MV-4-11 (cell line): ENCODE results near the gene PRKCA.

Experiments used
- DNase-seq: peaks from one replicate; lab custom pipeline; 2025; lab: John Stamatoyannopoulos, UW

Gene PRKCA

DNA sequence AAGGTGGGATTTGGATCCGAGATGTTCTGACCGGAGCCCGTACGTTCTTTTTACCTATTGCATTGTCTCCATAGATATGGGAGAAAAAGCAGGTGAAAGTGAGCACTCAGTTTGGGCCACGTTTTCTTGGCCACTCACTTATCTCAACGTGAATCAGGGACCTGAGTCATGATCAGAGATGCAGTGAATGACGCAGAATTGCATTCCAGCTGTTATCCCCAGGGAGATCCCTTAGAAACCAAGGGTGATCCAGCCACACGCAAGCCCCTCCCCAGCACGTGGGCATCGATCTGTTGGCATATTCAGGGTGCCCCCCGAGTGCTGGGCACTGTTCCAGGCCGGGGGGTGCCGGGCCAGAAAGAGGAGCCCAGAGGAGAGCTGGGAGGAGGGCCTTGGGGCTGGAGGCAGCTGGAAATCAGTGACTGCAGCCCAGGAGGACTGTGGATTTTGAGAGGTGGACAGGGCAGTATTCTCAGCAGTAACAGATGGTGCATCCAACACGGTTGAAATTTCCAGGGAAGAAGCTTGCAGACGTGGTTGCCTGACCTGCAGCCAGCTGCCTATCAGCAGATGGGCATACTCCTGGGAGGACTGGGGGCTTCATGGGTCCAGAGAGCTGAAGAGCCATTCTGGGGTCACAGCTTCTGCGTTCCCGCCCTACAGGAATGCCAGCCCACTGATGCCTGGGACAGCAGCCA, 445.3 kb downstream of the PRKCA start:
- no peak for DNase-seq

DNA sequence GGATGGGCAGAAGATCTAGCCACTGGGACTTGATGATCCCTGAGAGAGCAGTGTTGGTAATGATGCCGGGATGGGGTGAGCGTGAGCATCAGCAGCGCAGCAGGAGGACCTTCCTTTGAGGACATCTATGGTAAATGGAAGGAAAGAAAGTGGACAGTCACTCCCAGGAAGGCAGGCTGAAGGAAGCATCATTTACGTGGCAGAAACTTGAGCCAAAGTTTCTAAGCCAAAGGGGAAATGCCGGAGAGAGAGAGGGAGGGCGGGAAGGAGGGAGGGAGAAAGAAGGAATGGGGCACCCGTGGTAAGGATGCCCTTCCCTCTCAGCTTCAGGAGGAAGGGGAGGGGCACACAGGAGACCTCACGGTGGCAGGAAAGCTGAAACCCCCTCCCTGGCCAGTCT, 446.2 kb downstream of the PRKCA start:
- no peak for DNase-seq

DNA sequence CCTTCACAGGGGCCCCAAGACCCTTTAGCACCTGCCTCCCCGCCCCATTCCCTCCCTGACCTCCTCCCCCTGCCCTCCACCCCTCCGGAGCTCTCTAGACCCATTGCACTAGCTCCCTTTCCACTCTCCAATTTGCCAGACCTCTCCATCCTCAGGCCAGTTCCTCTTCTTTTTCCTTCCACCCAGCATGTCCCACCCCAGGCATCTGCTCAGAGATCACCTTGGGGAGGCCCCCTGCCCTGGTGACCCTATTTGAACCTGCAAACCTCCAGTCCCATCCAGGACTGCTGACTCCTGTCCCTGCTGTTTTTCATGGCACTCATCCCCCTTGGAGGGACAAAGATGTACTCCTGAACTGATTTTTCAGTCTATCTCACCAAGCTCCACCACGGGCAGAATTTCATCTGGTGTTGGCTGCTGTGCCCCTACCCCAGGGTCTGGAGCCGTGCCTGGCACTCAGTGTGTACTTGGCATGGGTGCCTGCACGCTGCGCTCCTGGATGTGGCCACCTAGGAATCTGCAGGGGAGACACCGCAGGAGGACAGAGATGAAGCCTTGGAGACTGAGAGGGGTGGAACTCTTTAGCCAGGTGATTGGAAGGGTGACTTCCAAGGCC, 446.9 kb downstream of the PRKCA start:
- no peak for DNase-seq

DNA sequence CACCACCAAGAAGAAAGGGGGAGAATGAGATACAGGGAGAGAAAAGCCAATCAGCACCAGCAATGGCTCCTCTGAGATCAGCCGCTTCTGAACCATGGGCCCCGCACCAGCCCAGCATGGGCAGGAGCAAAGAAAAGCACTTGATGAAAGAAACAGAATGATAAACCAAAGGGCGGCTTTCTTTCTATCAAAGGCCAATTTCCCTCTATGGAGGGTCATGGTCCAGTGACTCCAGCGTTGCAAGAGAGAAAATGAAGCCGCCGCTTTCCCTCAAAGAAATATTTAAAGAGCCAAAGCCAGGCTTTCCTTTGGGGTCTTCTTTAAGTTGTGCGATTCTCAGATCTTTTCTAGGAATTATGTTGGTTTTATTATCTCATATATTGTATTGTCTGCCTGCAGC, 447.7 kb downstream of the PRKCA start:
- DNase-seq: no peak

DNA sequence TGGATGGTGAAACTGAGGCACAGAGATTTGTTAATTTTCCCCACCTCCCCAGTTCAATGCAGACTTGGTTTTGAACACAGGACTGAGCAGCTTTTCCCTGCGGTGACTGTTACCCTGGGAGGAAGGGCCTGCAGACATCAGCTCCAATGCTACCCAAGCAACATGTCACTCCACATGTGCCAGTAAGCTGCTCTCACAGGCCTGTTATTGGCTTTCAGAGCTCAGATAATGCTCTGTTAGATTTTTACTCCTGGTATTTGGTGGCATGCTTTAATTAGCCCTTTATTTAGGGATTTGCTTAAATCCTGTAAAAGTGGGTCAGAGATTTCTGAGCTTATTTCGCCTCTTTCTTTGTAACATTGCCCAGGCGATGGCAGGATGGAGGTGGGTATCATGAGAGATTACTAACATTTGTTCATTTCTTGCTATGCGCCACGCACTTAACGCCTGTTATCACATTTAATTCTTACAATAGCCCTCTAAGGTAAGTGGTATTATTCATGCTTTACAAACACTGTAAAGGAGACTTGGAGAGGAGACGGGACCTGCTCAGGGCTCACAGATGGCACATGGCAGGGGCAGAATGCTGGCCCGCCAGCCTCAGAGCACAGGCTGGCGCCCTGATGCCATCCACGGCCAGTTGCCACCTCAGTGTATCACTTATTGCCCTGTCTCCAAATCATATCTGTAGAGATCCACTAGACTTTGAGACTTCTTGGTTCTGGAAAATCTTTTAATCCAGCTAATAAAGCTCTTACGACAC, 448.5 kb downstream of the PRKCA start:
- DNase-seq: no peak

DNA sequence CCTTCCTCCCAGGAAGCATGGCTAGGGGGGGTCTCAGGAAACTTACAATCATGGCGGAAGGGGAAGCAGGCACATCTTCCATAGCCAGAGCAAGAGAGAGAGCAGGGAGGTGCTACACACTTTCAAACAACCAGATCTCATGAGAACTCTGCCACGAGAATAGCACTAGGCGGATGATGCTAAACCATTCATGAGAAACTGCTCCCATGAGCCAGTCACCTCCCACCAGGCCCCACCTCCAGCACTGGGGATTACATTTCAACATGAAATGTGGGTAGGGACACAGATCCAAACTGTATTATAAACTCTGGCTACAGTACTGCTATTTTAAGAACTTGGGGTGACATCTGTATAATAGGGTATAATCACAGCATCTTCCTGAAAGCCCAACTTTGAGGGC, 449.4 kb downstream of the PRKCA start:
- DNase-seq: no peak

DNA sequence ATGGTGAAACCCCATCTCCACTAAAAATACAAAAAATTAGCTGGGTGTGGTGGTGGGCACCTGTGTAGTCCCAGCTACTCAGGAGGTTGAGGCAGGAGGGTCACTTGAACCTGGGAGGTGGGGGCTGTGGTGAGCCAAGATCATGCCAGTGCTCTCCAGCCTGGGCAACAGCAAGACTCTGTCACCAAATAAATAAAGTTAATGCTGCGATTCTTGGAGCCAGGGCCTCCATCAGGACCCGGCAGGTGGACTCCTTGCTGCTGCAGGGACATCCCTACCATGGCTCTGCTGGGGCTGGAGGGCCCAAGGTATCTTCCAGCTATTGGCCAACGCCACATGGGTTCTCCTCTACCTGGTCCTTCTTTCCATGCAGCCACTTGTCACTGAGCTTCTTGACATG, 450.0 kb downstream of the PRKCA start:
- DNase-seq: no peak

DNA sequence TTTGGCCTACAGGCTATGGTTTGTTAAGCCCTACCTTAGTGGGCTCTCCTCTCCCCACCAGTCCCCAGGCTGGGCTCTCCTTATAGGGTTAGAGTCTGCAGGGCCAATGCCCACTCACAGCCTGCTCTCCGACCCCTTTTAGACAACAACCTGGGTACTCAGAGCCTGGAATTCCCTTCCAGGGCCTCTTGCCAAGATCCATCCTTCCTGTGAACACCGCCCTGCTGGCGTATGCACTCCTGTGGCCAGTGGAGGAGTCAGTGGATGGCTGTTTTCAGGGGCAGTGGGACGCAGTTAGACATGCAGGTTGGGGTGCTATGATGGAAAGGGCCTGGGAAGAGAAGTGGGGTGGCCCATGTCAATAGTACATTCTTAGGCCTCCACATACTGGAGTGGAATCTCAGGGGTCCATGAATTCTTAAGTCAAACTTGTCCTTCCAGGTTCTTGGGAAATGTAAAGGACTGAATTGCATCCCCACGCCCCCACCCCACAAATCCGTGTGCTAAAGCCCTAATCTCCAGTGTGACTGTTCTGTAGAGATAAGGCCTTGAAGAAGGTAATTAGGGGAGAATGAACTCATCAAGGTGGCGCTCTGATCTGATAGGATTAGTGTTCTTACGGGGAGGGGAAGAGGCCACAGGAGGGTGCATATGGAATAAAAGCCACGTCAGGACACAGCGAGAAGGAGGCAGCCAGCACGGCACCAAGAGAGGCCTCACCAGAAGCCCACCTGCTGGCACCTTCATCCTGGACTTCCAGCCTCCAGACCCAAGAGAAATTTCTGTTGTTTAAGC, 450.9 kb downstream of the PRKCA start:
- DNase-seq: no peak

DNA sequence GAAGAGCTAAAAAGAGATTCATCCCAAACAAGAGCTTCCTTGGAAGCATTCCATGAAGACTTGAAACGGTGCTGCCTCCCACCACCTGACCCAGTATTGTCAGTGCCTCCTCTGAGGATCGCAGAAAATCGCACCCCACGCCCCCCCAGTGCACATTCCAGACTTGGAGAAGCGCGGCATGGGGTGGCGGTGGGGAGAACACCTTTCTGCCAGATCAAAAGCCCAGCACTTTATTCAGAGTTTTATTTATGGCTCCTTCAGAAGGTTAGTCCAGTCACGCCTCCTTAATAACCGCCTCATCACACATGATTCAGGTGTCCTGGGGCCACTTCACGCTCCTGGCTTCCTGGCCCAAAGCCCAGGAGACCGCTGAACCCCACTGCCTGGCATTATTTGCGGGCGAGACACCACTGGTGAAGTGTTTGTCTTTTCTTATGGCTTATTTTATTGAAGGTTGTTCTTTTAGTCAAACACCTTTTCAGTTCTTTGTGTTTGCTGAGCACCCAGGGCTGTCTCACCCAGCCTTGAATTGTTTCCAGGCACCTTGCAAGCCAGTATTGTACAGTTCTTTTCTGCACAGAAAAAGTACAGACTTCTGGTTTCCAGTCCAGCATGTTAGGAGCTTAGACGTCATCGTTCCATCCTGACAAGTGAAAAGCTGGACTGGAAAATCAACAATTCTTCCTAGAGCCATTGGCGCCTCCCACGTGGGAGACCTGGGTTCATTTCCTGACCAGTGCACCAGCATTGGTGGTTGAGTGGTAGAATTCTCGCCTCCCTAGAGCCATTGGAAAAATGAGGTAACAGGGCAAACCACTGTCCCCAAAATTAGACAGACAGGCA, 452.9 kb downstream of the PRKCA start:
- DNase-seq: no peak

DNA sequence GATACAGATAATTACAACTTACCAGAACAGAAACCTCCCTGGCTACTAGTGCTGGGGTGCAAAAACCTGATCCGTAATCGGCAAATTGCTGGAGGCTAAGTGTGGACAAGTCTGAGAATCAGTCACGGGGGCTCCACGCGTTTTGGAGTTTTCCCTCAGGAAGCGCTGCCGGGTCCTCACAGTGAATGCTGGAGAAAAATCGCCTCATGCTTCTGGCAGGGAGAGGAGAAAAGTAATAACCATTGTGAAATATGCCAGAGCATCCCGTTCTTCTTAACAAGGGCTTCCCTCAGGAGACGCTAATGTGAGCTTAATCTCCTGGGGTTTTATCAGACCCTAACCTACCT, 453.5 kb downstream of the PRKCA start:
- no peak for DNase-seq

DNA sequence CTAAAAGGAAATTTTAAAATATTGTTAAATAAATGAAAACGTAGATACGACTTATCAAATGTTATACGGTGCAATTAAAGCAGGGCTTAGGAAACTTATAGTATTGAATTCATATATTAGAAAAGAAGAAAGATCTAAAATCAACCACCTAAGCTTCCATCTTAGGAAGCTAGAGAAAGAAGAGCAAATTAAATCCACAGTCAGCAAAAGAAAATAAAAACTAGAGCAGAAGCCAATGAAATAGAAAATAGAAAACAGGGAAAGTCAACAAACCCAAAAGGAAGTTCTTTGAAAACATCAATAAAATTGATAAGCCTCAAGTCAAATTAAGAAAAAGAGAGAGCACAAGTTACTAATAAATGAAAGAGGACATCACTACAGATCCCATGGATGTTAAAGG, 457.9 kb downstream of the PRKCA start:
- no peak for DNase-seq

DNA sequence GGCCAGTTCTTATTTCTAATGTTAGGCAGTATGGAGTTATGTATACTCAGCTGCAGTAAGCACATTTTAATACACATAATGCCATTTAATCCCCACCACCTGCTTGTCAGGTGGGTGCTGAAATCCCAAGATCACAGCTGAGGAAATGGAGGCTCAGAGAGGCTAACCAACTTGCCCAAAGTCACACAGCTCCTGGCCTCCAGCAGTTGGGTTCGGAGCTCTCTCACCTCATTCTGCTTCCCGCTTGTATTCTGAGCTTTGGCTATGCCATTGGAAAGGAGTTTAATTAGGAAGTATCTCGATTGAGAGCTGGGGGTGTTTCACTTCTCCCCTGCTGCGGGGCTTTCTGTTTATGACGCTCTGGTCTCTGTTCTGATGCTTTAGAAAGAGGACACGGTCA, 459.9 kb downstream of the PRKCA start:
- DNase-seq: peak; percentile 20

DNA sequence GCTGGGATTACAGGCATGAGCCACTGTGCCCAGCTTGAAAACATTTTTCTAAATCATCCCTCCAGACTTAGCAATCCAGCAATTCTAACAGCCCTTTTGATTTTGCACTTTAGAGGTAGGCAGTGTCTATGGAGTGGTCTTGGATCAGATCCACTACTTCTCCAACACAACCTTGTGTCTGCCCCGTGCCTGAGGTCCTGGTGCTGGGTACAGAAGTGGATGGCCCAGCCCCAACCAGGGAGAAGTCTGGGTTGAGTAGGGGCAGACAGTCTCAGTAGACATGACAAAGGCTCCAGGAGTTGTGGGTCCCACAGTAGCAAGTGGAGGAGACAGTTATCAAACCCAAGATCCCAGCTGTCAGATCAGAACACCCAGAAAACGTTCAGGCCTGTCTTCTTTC, 460.6 kb downstream of the PRKCA start:
- DNase-seq: no peak

DNA sequence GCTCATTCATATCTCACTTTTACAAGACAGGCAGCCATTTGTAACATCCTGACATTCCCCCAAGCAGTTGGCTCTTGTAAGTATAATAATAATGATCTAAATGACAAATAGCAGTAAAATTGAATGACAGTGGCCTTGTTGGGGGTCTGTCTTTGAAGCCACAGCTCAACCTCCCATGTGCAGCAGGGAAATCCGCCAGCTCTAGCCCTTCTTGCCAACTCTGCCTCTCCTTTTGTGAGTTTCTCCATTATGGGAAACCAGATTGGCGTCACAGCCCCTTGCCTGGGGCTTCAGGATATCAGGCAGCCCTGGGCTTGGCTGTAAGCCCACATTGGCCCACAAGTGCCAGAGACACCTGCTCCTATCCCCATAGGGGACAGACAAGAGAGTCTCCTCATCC, 462.1 kb downstream of the PRKCA start:
- no peak for DNase-seq

DNA sequence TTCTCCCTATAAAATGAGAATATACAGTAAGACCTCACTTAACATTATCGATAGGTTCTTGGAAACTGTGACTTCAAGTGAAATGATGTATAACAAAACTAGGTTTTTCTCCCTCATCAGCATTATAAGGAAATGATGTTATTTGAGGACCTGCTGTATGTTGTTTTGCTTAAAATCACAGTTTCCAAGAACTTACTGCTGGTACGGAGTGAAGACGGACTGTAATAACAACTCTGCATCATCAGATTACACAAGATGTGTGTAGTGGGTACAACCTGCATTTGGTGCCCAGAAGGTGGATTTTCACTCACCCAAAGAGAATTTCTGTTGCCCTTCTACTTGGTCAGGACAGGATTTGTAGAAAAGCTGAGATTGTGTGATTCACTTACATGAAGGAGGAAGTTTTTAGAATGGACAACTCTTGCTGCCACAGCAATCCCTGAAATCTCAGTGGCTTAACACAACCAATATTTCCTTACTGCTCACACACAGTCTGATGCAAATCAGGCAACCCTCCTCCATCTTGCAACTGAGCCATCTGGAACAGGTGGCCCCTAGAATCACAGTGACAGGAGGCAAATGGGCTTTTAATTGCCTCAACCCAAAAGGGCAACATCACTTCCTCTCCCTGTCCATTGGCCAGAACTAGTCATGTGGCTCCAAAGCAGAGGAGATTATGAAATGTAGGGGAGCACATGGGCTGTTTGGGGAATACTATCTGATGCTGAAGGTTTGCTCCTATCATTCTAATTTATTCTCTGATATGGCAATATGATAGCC, 464.9 kb downstream of the PRKCA start:
- DNase-seq: peak; percentile 30

DNA sequence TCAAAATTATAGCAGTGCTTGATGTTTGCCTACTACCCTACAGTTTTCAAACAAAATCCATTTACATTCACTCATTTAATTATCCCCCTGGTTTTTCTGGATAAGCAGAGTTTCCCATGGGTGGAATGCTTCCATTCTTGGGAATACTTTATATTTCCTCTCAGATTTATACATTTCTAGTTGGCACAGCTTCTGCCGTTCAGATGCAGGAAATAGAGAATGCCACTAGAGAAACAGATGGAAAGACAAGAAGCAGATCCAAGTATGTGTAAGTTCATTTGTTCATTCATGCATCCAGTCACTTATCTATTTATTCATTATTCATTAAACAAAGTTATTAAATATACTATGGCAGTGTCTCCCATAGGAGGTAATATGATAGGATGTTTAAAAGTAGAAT, 467.5 kb downstream of the PRKCA start:
- DNase-seq: no peak

DNA sequence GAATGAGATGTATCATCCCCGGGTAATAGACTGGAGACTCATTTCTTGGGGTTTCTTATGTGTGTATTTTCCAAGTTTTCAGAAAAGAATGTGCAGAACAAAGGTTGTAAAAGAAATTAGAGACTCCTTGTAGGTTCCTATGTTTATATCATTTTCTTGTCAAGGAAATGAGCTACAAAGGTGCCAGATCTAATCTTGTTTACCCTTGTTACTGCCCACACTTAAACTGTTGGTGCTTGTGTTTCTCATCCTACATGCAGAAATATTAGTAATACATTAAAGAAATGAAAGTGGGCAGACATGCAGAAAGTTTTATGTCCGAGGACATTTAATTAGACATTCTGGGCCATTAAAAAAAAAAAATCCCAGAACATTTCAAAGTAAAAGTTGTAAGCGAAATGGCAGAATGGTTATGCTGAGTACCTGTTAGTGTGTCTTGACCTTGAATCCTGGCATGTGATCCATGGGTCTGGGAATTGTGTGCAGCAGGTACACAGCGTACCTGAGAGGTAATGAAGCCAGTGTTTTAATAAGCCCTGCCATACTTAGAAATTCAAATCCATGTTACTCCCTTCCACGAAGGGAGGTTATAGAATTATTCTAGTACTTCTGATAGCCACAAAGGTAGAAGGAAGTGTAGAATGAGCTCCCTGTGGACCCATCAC, 469.9 kb downstream of the PRKCA start:
- no peak for DNase-seq

DNA sequence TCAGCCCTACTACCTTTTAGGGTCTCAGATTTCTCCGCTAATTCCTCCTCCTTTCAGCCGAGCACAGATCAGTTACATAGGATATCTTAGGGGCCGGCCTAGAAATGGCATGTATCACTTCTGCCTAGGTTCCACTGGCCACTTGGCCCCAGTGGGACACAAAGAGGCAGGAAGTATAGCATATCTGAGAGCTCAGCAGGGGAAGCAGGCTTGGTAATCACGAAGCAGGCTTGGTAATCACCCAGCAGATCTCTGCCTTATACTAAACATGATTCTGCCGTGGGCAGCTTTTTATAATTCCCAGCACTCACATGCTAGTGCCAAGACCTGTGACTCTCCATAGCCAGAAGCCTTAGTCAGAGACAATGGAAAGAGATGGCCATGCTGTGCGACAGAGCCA, 472.9 kb downstream of the PRKCA start:
- no peak for DNase-seq

DNA sequence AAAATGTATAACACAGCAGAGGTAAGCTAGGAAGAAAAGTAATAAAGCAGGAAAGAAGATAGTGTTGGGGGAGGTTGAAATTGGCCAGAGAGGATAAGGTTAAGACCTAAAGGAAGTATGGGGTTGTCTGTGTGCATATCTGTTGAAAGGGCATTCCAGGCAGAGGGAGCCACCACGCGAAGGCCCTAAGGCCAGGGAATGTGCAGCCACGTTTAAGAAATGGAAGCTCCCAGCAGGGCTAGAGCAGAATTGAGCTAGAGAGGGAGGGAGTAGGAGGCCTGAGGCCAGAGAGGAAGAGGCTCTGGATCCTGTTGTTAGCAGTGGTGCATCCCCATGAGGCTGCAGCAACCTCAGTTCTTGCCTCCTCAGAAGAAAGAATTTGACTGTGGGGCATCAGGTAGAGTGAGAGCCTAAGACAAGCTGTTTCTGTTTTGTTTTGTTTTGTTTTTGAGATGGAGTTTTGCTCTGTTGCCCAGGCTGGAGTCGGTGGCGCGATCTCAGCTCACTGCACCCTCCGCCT, 473.5 kb downstream of the PRKCA start:
- no peak for DNase-seq

DNA sequence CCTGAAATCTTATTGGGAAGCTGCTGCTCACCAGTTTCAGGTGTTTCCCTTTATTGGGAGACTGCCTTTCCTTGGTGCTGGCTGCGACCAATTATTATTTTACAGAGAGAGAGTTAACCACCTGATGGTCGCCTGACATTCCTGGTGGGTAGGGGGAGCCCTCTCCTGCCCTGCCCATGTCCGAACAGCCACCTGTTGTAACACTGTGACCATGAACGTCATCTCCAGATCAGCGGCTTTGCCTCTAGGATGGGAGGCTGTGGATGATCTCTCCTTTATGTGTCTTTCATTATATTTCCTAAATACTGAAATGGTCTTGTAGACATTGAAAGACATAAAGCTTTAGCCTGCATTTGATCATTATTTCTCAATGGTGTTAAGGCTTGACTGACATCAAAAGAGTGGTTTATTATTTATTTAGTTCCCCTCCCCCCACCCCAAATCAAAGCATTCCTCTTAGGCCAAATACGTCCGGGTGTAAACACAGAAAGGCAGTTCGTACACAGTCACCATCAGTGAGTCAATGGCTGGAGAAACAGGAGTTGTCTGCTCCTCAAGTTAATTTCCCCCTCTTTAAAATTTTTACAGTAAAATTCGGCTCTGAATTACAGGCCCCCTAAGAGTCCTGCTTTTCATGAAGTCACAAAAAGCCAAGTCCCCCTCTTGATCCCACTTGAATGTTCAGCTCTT, 474.7 kb downstream of the PRKCA start:
- DNase-seq: no peak
